AG09309 (cell line): ENCODE data around the gene BMP7.

Experiments
- DNase-seq: peaks from one replicate; pipeline ENCODE4 v3.0.0-alpha.2; 2010; ENCODE audit warnings: low read depth
- H3K4me3 ChIP-seq: 2 replicates; pipeline ENCODE4 v1.5.1; 2011; ENCODE audit warnings: mild to moderate bottlenecking, low read depth, low read length, moderate library complexity; ENCODE audit not compliant: control insufficient read depth
- TF ChIP-seq, protein P1 (sequence below): IDR thresholded peaks from 2 replicates; pipeline ENCODE4 v1.5.1; 2011; ENCODE audit warnings: mild to moderate bottlenecking, low read depth, low read length, inconsistent platforms; ENCODE audit not compliant: insufficient read depth, control insufficient read depth; ENCODE audit errors: missing control alignments

BMP7 gene

DNA sequence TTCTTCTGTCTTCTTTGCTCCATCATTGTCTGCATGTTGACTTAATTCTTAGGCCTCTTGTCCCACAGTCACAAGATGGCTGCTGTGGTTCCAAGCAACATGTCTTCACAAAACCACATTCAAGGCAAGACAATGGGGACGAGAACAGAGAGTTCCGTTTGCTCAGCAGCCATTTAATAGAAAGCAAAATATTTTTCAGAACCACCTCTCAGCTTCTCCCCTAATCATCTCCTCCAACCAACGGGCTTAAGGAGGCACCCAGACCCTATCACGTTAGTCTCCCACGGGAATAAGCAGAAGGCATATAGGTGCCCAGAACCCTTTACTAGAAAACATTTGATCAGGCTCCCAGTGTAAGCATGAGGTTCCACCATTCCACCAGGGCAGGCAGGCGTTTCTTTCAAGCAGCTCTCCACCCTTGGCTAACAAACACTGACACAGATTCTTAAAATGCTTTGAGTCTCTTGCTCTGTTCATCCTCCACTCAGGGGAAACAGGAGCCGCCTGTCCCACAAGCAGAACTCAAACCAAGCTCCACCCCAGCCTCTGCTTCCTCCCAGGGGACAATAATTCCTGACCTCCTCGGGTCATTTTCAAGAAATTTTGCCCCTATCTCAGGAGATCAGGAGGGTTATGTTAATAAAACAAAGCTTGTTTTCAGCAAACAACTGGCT lies 19.0 kb downstream of the BMP7 start:
- TF ChIP-seq, protein P1, sequence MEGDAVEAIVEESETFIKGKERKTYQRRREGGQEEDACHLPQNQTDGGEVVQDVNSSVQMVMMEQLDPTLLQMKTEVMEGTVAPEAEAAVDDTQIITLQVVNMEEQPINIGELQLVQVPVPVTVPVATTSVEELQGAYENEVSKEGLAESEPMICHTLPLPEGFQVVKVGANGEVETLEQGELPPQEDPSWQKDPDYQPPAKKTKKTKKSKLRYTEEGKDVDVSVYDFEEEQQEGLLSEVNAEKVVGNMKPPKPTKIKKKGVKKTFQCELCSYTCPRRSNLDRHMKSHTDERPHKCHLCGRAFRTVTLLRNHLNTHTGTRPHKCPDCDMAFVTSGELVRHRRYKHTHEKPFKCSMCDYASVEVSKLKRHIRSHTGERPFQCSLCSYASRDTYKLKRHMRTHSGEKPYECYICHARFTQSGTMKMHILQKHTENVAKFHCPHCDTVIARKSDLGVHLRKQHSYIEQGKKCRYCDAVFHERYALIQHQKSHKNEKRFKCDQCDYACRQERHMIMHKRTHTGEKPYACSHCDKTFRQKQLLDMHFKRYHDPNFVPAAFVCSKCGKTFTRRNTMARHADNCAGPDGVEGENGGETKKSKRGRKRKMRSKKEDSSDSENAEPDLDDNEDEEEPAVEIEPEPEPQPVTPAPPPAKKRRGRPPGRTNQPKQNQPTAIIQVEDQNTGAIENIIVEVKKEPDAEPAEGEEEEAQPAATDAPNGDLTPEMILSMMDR = no peak
- DNase-seq = no peak
- no peak overlapping the region for H3K4me3 ChIP-seq

DNA sequence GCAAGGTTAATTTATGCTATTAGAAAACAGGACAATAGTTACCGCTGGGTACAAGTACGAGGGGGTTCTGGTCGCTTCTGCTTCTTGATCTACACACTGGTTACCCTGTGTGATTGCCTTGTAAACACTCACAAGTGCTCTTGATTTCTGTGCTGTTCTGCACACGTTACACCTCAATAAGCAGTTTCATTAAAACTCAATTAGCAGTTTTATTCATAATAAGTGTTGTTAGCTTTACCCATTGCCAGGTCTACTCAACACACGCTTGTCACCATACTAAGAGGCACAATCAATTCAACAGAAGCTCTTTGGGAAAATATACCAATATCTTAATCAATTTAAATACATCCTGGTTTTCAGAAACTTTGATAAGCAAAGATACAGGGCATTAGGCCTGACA lies 20.4 kb downstream of the BMP7 start:
- DNase-seq = no peak
- TF ChIP-seq, protein P1 = no peak

DNA sequence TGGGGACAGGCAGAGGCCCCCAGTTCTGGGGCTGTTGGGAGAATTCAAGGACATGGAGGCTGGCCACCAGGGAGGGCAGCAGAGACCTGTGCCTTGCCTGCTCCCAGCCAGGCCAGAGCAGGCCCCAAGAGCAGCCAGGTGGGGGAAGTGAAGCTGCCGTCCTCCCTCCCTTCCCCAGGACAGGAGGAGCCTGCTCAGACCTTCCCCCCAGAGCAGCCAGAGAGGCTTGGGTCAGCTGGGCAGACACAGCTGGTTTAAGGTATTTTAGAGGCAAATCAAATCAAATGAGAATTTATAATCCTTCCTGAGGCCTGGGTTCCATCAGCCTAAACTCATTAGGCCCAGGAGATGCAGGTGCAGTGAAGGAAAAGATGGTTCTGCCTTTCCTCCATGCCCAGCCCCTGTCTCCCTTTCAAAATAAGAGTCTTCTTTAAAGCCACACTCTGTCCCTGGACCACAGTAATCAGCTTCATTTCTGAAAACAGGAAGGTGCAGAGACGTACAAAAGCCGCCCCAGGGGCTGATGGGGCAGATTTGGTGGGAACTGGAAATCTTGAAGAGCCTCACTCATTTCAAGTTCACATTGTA lies 21.7 kb downstream of the BMP7 start:
- DNase-seq = no peak
- TF ChIP-seq, protein P1 = no peak
- no peak overlapping the region for H3K4me3 ChIP-seq

More for the DNA sequence above, 20.4 kb downstream of the BMP7 start:
- no peak overlapping the region for H3K4me3 ChIP-seq

DNA sequence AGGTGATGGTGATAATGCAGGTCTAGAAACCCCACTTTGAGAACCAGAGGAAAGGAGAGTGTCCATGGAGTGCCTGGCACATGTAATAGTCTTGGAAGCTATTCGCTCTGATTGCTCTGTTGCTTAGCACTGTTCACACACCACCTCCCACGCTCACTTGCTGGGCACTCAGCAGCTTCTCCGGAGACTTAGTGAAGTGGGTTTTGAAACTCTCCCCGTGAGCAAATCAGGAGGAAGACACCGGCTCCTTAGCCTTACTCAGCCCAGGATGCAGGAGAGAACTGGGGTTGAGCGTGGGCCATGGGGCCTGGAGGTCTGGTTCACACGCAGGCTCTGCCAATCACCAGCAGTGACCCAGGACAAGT lies 22.2 kb downstream of the BMP7 start:
- TF ChIP-seq, protein P1 = no peak
- no peak for DNase-seq
- H3K4me3 ChIP-seq = no peak overlapping the region

DNA sequence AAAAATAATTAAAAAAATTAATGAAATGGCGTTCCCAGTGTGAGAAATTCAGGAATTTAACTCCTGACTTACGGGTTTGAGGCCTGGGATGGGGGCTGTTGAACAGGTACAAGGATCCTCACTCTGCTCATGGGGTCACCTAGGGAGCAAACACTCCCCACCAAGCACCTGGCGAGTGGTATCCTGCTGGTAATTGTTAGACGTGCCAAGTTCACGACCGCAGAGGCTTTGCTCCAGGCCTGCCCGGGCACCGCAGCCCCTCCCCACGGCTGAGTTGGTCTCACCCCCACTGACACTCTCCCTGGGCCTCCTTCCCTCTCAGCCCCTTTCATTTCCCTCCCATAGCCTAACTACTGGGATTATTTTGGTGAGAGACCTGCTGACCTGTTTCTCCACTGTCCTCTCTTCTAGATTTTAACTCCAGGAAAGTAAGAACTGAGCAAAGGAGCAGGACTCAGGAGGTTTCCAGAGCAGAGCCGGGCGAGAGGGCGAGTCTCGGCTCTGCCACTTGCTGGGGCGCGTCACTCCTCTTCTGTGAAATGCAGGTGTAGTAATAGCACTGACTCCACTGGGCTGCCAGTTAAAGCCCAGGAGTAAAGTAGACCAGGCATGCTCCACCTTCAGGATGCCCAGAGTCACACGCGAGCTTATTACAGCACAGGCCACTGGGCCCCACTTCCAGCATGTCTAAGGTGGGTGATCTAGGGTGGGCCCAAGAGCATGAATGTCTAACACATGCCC lies 22.8 kb downstream of the BMP7 start:
- TF ChIP-seq, protein P1 = no peak
- no peak overlapping the region for H3K4me3 ChIP-seq
- no peak for DNase-seq

DNA sequence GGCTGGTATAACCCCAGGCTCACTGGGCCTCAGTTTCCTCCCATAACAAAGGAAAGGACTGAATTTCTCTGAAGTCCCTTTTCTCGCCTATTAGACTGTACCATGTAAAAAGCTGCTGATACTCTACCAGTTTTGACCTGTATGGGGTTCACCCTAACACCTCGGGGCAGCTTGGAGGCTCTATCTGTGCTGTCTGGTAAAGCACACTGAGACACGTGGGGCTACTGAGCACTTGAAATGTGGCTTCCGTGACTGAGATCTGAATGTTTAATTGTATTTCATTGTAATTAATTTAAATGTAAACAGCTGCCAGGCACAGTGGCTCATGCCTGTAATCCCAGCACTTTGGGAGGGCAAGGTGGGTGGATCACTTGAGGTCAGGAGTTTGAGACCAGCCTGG lies 24.0 kb downstream of the BMP7 start:
- TF ChIP-seq, protein P1 = no peak
- no peak for DNase-seq
- H3K4me3 ChIP-seq = no peak overlapping the region
